HepG2 (cell line): Measurements from ENCODE around the gene RBM19. TPM values are rescaled to one million over a fixed set of nuclear protein-coding genes. Genes with fewer than 3 reads are reported as not detected.
A peak's percentile ranks its signal among the peaks of the same experiment; 100 is the strongest.

Source experiments
- AGO1 ChIP-seq: fragments of 200-400 bp; formaldehyde crosslinking; IDR thresholded peaks from 2 replicates; pipeline ENCODE4 v1.6.1; 2017; ENCODE audit warnings: mild to moderate bottlenecking, low read depth, low read length, moderate library complexity; ENCODE audit not compliant: poor library complexity, severe bottlenecking
- ATAD3A ChIP-seq: sonication (generic); formaldehyde crosslinking; IDR thresholded peaks from 2 replicates; pipeline ENCODE4 v1.4.0; 2020; ENCODE audit warnings: missing genetic modification reagents
- ETV5 ChIP-seq: IDR thresholded peaks from 2 replicates; pipeline ENCODE4 v1.6.1; 2018; ENCODE audit warnings: missing biosample characterization, missing genetic modification reagents, inconsistent platforms, borderline replicate concordance
- GTF3A ChIP-seq: sonication (generic); formaldehyde crosslinking; conservative IDR thresholded peaks from 2 replicates; pipeline ENCODE4 v1.4.0; 2020; ENCODE audit warnings: mild to moderate bottlenecking, missing genetic modification reagents
- IKZF1 ChIP-seq: fragments of 450-650 bp; IDR thresholded peaks from 2 replicates; pipeline ENCODE4 v1.7.1; 2016
- NCOA2 ChIP-seq: sonication (generic); formaldehyde crosslinking; IDR thresholded peaks from 2 replicates; pipeline ENCODE4 v1.8.0; 2022; ENCODE audit warnings: inconsistent platforms
- NR2F2 ChIP-seq: IDR thresholded peaks from 2 replicates; pipeline ENCODE4 v1.6.1; 2012; ENCODE audit warnings: low read depth, inconsistent platforms, borderline replicate concordance
- SALL2 ChIP-seq: sonication (generic); formaldehyde crosslinking; IDR thresholded peaks from 2 replicates; pipeline ENCODE4 v1.8.1; 2023; ENCODE audit warnings: mild to moderate bottlenecking, missing genetic modification reagents, inconsistent platforms
- SIN3B ChIP-seq: fragments of 150-350 bp; IDR thresholded peaks from 2 replicates; pipeline ENCODE4 v1.6.1; 2014; ENCODE audit warnings: low read length
- SRSF1 ChIP-seq: fragments of 200-400 bp; formaldehyde crosslinking; optimal IDR thresholded peaks from 2 replicates; pipeline ENCODE3; 2017; ENCODE audit warnings: mild to moderate bottlenecking, low read depth, low read length, moderate library complexity
- SRSF9 ChIP-seq: fragments of 200-400 bp; formaldehyde crosslinking; IDR thresholded peaks from 2 replicates; pipeline ENCODE4 v1.6.1; 2018; ENCODE audit warnings: borderline replicate concordance, mild to moderate bottlenecking, low read depth, low read length; ENCODE audit not compliant: insufficient read depth, poor library complexity, severe bottlenecking
- TRIM24 ChIP-seq: sonication (generic); formaldehyde crosslinking; IDR thresholded peaks from 2 replicates; pipeline ENCODE4 v1.8.0; 2022; ENCODE audit warnings: mild to moderate bottlenecking, missing genetic modification reagents
- ZNF121 ChIP-seq: sonication (generic); formaldehyde crosslinking; IDR thresholded peaks from 2 replicates; pipeline ENCODE4 v1.5.0; 2020; ENCODE audit warnings: mild to moderate bottlenecking, missing genetic modification reagents
- ZNF124 ChIP-seq: sonication (generic); formaldehyde crosslinking; IDR thresholded peaks from 2 replicates; pipeline ENCODE4 v1.4.0; 2020; ENCODE audit warnings: missing genetic modification reagents
- ZNF441 ChIP-seq: sonication (generic); formaldehyde crosslinking; IDR thresholded peaks from 2 replicates; pipeline ENCODE4 v1.7.0; 2021; ENCODE audit warnings: missing genetic modification reagents, borderline replicate concordance
- ZNF773 ChIP-seq: sonication (generic); formaldehyde crosslinking; IDR thresholded peaks from 2 replicates; pipeline ENCODE4 v1.4.0; 2020; ENCODE audit warnings: missing genetic modification reagents, borderline replicate concordance
- ZNF891 ChIP-seq: sonication (generic); formaldehyde crosslinking; IDR thresholded peaks from 2 replicates; pipeline ENCODE4 v1.5.0; 2020; ENCODE audit warnings: mild to moderate bottlenecking, missing genetic modification reagents
- polyA plus RNA-seq, 8 experiments: library from polyadenylated mRNA; depleted of rRNA in 3 of 8; stranded (reverse) in 7 of 8; unstranded in 1 of 8; fragments of >200 nt; fragmentation: Illumina TruSeq in 4 of 8; extraction: Trizol in 4 of 8; gene quantifications; 2 replicates each; pipeline versions ENCODE4 v1.2.1 to v1.2.3, GENCODE V29; 2011 to 2016; ENCODE audit warnings: low read depth in 4 of 8, missing spikeins in 1 of 8, mixed read lengths in 1 of 8; ENCODE audit not compliant: insufficient read depth in 1 of 8
- total RNA-seq, 5 experiments: library from RNA; depleted of rRNA; stranded (reverse); fragments of >200 nt; fragmentation: Illumina TruSeq; extraction: Trizol; gene quantifications; 2 replicates each; pipeline ENCODE4 v1.2.3, GENCODE V29; 2016; ENCODE audit warnings: low read depth in 1 of 5
- TF ChIP-seq, protein P1 (sequence below): sonication (generic); formaldehyde crosslinking; IDR thresholded peaks from 2 replicates; pipeline ENCODE4 v1.5.0; 2020; ENCODE audit warnings: mild to moderate bottlenecking, missing genetic modification reagents
- TF ChIP-seq, protein P2 (sequence below): sonication (generic); formaldehyde crosslinking; IDR thresholded peaks from 2 replicates; pipeline ENCODE4 v1.5.1; 2020; ENCODE audit warnings: mild to moderate bottlenecking, moderate library complexity, missing genetic modification reagents
- TF ChIP-seq, protein P3 (sequence below): sonication (generic); formaldehyde crosslinking; IDR thresholded peaks from 2 replicates; pipeline ENCODE4 v1.4.0; 2020; ENCODE audit warnings: mild to moderate bottlenecking, low read depth, missing genetic modification reagents
- TF ChIP-seq, protein P4 (sequence below): sonication (generic); formaldehyde crosslinking; IDR thresholded peaks from 2 replicates; pipeline ENCODE4 v1.4.0; 2020; ENCODE audit warnings: missing genetic modification reagents

RBM19 gene
- total and polyA plus RNA-seq, 2 of the 13 experiments (the other 11 are each of a cell fraction or from before 2014, with no cell fraction given), result 19.3 to 32.2 TPM

DNA sequence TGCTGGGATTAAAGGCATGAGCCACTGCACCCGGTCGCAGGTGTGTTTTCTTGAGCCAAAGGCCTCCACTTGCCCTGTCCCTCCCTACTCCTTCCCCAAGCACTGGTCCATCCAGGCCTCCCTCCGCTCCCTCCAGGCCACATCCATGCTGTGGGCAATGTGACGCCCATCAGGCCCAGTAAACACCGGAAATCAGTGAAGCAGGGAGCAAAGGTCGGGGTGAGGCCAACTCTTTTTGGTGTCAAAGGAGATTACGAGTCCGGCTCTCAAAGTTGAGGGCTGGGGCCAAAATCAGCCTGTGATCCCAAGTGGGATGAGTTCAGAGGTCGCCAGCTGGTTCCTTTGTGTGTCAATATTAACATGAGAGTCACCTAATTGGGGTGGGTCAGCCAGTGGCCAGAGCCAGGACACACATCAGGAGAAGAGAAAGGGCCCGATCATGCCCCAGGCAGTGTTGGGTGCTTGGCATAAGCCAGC, 195.7 kb downstream of the RBM19 start (continued):
- TF ChIP-seq ZNF124 (CRISPR knock-in tag) (peak; percentile 80; the same call in 1 of the 2 replicates), ZNF891 (CRISPR knock-in tag) (no peak), ETV5 (peak; percentile 100), SIN3B (no peak; the same call in 1 of the 2 replicates), SRSF1 (peak; percentile 38), NCOA2 (CRISPR knock-in tag) (peak; percentile 89), SALL2 (CRISPR knock-in tag) (peak; percentile 50; the same call in 1 of the 2 replicates), ZNF441 (CRISPR knock-in tag) (peak; percentile 87), ATAD3A (CRISPR knock-in tag) (no peak), NR2F2 (peak; percentile 96), IKZF1 (no peak), GTF3A (CRISPR knock-in tag) (0 out of 2 replicates have a peak, but pooled peaks have one; percentile 27), SRSF9 (no peak), TRIM24 (CRISPR knock-in tag) (peak; percentile 61; the same call in 1 of the 2 replicates), AGO1 (no peak), ZNF121 (peak; percentile 69; the same call in 1 of the 2 replicates), ZNF773 (CRISPR knock-in tag) (no peak)
- TF ChIP-seq, protein P1, sequence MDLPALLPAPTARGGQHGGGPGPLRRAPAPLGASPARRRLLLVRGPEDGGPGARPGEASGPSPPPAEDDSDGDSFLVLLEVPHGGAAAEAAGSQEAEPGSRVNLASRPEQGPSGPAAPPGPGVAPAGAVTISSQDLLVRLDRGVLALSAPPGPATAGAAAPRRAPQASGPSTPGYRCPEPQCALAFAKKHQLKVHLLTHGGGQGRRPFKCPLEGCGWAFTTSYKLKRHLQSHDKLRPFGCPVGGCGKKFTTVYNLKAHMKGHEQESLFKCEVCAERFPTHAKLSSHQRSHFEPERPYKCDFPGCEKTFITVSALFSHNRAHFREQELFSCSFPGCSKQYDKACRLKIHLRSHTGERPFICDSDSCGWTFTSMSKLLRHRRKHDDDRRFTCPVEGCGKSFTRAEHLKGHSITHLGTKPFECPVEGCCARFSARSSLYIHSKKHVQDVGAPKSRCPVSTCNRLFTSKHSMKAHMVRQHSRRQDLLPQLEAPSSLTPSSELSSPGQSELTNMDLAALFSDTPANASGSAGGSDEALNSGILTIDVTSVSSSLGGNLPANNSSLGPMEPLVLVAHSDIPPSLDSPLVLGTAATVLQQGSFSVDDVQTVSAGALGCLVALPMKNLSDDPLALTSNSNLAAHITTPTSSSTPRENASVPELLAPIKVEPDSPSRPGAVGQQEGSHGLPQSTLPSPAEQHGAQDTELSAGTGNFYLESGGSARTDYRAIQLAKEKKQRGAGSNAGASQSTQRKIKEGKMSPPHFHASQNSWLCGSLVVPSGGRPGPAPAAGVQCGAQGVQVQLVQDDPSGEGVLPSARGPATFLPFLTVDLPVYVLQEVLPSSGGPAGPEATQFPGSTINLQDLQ (CRISPR knock-in tag), result peak; percentile 60; the same call in 1 of the 2 replicates
- TF ChIP-seq, protein P2, sequence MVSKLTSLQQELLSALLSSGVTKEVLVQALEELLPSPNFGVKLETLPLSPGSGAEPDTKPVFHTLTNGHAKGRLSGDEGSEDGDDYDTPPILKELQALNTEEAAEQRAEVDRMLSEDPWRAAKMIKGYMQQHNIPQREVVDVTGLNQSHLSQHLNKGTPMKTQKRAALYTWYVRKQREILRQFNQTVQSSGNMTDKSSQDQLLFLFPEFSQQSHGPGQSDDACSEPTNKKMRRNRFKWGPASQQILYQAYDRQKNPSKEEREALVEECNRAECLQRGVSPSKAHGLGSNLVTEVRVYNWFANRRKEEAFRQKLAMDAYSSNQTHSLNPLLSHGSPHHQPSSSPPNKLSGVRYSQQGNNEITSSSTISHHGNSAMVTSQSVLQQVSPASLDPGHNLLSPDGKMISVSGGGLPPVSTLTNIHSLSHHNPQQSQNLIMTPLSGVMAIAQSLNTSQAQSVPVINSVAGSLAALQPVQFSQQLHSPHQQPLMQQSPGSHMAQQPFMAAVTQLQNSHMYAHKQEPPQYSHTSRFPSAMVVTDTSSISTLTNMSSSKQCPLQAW (CRISPR knock-in tag), result peak; percentile 98
- TF ChIP-seq, protein P3, sequence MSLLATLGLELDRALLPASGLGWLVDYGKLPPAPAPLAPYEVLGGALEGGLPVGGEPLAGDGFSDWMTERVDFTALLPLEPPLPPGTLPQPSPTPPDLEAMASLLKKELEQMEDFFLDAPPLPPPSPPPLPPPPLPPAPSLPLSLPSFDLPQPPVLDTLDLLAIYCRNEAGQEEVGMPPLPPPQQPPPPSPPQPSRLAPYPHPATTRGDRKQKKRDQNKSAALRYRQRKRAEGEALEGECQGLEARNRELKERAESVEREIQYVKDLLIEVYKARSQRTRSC (CRISPR knock-in tag), result no peak
- TF ChIP-seq, protein P4, sequence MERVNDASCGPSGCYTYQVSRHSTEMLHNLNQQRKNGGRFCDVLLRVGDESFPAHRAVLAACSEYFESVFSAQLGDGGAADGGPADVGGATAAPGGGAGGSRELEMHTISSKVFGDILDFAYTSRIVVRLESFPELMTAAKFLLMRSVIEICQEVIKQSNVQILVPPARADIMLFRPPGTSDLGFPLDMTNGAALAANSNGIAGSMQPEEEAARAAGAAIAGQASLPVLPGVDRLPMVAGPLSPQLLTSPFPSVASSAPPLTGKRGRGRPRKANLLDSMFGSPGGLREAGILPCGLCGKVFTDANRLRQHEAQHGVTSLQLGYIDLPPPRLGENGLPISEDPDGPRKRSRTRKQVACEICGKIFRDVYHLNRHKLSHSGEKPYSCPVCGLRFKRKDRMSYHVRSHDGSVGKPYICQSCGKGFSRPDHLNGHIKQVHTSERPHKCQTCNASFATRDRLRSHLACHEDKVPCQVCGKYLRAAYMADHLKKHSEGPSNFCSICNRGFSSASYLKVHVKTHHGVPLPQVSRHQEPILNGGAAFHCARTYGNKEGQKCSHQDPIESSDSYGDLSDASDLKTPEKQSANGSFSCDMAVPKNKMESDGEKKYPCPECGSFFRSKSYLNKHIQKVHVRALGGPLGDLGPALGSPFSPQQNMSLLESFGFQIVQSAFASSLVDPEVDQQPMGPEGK (CRISPR knock-in tag), result peak; percentile 92
